ENCODE results near the gene KLHL36.
"Not testable (repeated sequence)": the region's sequence is repeated elsewhere in the genome, so short reads cannot be mapped to it uniquely, and the experiment has no call there.

The KLHL36 gene

GRCh38 chr16:84617041-84617790, 31.1 kb upstream of the KLHL36 start:
- peak; percentile 4 for DNase-seq

GRCh38 chr16:84617791-84618580, 30.3 kb upstream of the KLHL36 start, which contains the start of gene COTL1:
Gene COTL1 (minus strand): TSS chr16:84618078. CDS start chr16:84617914, 164 bp downstream.
- peak; percentile 67 for DNase-seq

GRCh38 chr16:84618581-84619460, 29.5 kb upstream of the KLHL36 start:
- no peak for DNase-seq

DNA sequence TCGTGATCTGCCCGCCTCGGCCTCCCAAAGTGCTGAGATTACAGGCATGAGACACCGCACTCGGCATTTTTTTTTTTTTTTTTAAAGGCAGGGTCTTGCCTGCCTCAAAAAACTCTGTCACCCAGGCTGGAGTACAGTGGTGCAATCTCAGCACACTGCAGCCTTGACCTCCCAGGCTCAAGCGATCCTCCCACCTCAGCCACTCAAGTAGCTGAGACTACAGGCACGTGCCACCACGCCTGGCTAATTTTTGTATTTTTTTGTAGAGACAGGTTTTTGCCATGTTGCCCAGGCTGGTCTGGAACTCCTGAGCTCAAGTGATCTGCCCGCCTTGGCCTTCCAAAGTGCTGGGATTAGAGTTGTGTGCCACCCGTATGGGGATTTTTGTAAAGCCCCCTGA, 27.4 kb upstream of the KLHL36 start:
- not testable (repeated sequence) for DNase-seq

DNA sequence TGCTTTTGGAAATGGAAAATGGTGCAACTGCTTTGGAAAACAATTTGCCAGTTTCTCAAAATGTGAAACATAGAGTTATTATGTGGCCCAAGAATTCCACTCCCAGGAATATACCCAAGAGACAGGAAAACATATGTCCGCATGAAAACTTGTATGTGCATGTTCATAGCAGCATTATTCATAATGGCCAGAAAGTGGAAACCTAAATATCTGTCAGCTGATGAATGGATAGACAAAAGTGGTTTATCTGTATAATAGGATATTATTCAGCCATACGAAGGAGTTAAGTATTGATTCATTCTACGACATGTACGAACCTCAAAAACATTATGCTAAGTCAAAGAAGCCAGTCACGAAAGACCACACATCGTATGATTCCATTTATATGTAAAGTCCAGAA, 22.8 kb upstream of the KLHL36 start:
- DNase-seq = no peak

DNA sequence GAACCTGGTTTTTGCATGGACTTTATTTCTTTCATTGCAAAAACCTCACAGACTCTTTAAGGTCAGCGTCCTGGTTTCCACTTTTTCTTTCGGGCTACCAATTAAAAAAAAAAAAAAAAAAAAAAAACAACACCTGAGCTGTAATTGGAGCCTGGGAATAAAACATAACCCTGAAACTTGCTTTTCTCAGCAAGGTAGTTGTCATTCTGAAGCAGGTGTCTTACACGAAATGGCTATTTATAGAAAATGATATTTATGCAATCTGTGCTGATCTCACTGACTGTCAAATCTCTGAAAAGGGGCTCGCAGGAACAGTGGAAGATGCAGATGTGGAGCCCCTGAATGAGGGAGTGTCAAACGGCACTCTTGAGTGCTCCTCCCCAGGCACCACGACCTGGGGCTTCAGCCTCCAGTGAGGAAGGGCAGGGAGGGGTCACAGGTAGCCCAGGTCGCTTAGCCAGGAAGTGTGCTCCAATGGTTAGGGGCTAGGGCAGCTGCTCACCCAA, 20.0 kb upstream of the KLHL36 start:
- no peak for DNase-seq

DNA sequence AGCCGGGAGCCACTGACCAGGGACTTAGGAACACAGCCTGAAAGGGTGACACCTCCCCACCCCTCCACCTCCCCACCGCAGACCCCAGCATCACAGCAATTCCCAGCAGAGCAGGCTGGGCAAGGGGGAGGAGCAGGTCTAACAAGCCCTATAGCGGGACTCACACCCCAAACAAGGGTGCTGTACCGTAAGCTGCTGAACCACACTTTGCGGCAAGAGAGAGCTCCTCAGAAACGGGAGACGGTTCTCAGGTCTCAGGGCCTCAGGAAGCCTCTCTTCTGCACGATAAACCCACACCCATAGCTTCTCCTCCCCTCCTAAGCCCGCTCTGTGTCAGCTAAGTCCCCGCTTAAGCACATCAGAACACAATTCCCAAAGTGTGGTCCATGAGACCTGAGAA, 18.7 kb upstream of the KLHL36 start:
- no peak for DNase-seq

GRCh38 chr16:84630009-84630408, 18.3 kb upstream of the KLHL36 start:
- DNase-seq = no peak

DNA sequence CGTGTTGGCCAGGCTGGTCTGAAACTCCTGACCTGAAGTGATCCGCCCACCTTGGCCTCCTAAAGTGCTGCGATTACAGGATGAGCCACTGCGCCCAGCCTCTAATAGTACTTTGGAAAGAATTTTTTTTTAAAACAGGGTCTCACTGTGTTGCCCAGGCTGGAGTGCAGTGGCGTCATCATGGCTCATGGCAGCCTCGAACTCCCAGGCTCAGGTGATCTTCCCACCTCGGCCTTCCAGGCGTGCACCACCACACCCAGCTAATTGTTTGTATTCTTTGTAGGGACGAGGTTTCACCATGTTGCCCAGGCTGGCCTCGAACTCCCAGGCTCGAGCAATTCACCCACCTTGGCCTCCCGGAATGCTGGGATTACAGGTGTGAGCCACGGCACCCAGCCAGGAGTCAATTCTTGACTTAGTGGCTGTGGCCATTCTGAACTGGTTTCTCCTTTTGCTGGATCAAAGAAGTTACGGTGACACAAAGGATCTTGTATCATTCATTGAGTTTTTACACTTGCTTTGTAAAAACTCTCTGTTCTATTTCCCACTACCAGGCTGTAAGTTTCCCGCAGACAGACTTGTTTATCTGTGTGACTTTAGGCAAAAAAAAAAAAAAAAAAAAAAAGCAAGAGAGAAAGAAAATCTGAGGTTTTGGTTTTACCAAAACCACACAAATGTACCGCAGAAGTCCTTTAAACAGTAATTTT, 17.7 kb upstream of the KLHL36 start:
- no peak for DNase-seq

DNA sequence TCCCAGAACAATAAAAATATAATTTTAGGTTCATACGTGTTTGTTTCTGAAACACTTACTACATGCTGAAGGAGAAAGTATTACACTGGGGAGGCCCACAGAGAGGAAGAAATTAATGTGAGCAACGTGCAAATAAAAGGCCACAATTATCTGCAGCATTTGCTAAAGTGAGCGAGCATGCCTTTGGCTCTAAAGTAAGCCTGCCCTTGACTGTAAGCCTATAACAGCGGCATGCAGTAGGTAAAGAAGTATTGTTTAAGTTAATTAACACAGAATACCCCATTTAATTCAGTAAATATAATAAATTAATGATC, 17.2 kb upstream of the KLHL36 start:
- no peak for DNase-seq

DNA sequence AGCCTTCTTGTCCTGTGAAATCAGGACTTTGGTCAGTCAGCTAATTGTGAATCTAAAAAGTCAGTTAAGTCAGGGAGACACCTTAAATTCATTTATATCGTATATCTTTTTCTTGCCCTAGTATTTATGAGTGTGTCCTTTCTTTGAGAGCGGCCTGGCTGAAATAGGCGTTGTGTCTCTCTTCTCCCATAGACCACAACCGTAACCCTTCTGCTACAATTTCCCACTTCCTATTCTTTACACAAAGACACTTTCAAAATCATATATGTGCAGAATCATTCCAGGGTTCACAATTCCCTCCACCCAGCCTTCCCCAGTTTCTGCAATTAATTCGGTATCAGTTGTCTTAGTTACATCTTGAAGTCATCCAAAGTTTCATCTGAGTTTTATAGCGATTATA, 16.4 kb upstream of the KLHL36 start:
- no peak for DNase-seq

- DNase-seq = not testable (repeated sequence)
Observed at GRCh38 chr16:84632862-84633261, 15.4 kb upstream of the KLHL36 start.

DNA sequence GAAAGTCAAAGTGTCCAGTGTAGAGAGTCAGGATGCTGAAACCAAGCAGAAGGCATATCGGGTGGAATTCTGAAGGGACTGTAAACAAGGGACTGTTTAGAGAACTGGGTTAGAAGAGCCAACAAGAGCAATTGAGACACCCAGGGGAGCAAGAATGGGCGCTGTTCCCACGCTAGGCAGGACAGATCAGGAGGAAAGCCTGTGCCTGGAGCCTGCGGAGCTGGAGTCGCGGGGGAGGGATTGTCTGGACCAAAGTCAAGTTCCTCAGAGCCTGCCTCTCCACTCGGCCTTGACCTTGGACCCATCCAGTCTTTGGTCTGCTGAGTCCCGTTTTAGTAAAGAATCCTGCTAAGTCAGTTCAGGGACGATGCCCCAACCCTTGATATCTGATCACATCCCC, 14.7 kb upstream of the KLHL36 start:
- no peak for DNase-seq

GRCh38 chr16:84635702-84636101, 12.6 kb upstream of the KLHL36 start:
- DNase-seq = no peak

GRCh38 chr16:84637709-84638108, 10.6 kb upstream of the KLHL36 start:
- no peak for DNase-seq

- no peak for DNase-seq
Observed at GRCh38 chr16:84638231-84638806, 10.0 kb upstream of the KLHL36 start.

- DNase-seq = no peak
Observed at GRCh38 chr16:84640145-84640544, 8.2 kb upstream of the KLHL36 start.

- no peak for DNase-seq
Observed at GRCh38 chr16:84641643-84642358, 6.5 kb upstream of the KLHL36 start.

GRCh38 chr16:84643180-84643583, 5.1 kb upstream of the KLHL36 start:
- no peak for DNase-seq

DNA sequence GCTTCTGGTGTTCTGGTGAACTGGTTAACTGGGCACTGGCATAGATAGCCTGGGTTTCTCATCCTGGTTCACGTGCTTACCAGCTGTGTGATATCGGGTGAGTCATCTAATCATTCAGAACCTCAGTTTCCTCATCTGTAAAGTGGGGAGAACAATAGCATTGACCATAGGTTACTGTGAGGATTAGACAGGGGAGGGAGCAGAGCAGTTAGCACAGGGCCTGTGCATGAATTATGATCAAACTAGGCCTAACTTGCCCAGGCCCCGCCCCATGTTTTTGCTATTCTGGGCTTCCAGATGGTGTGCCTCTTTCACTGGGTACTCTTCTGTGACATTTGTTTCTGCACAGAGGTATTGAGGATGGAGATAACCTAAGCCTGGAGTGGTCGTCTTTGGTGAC, 4.6 kb upstream of the KLHL36 start:
- DNase-seq = no peak

Measured in NCI-H748 treated with DMSO at 0.1 percent for 48 hours (cell line).